ENCODE data around the gene ALOX15B. TPM values are rescaled to one million over a fixed set of nuclear protein-coding genes. Genes with fewer than 3 reads are reported as not detected.
A peak's percentile ranks its signal among the peaks of the same experiment; 100 is the strongest.
"Not testable (repeated sequence)": the region's sequence is repeated elsewhere in the genome, so short reads cannot be mapped to it uniquely, and the experiment has no call there.

Gene ALOX15B
- total RNA-seq, 1 donor from 2014 or later, result not detected

DNA sequence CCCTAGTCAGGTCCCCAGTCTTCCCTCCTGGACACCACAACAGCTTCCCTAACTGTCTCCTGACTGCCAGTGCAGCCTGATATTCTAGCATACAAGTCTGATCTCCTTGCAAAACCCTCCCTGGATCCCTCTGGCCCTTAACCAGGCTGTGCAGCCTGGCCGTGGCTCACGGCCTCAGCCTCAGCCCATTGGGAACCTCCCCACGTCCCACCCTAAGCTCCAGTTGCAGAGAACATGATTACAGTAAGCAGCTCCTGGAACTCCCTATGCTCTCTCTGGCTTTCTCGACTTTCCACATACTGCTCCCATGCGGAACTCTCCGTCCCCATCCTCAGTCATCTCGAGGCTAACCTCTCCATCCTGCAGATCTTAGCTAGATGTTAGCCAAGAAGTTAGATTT, 35.7 kb downstream of the ALOX15B start:
- H3K27me3 Mint-ChIP-seq, result peaks cover 45% of the 10 kb centered on the region
- TF ChIP-seq, protein P1, sequence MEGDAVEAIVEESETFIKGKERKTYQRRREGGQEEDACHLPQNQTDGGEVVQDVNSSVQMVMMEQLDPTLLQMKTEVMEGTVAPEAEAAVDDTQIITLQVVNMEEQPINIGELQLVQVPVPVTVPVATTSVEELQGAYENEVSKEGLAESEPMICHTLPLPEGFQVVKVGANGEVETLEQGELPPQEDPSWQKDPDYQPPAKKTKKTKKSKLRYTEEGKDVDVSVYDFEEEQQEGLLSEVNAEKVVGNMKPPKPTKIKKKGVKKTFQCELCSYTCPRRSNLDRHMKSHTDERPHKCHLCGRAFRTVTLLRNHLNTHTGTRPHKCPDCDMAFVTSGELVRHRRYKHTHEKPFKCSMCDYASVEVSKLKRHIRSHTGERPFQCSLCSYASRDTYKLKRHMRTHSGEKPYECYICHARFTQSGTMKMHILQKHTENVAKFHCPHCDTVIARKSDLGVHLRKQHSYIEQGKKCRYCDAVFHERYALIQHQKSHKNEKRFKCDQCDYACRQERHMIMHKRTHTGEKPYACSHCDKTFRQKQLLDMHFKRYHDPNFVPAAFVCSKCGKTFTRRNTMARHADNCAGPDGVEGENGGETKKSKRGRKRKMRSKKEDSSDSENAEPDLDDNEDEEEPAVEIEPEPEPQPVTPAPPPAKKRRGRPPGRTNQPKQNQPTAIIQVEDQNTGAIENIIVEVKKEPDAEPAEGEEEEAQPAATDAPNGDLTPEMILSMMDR (IDR thresholded peaks at IDR 0.05), result no peak
- peak overlapping the region; percentile 1 for H3K27ac Mint-ChIP-seq
- H3K36me3 Mint-ChIP-seq (ENCODE audit: low read depth), result no peaks in the 10 kb centered on the region
- DNase-seq (no peak), ATAC-seq (ENCODE audit: low read depth) (no peak)
- intact Hi-C loops (cut with micrococcal nuclease), result no loop called here
- H3K4me1 Mint-ChIP-seq, result peaks cover 33% of the 10 kb centered on the region
- CTCF ChIA-PET, result interaction anchor here (0.7 to 8.7 kb wide), 20 partner anchors 9 to 522 kb away, joined by 3 to 112 read pairs (median 4); partner anchors contain the start of genes ALOX12B, ALOXE3 and HES7
- no peaks in the 10 kb centered on the region for H3K9me3 Mint-ChIP-seq
- H3K4me3 Mint-ChIP-seq, result no peak overlapping the region
- POLR2A ChIA-PET, result interaction anchor here (1.1 to 3.0 kb wide), 3 partner anchors 14 to 44 kb away, joined by 4 to 18 read pairs (median 14); partner anchors contain the start of gene ALOXE3

DNA sequence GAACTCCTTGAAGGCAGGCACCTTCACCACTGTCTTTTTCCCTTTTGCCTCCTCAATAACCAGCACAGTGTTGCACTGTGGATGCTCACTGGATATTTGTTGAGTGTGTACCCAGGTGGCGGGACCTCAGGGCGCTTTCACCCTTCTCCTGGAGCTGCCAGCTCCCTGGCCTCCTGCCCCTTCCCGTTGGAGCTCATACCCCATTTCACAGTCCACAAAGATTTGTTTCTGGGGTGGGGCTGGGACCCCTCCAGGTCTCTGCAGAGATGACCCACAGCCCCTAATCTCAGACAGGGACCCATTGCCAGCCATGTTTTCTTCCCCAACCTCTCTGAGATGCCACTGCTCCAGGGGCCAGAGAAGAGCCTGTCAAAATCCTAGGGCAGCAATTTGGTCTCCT, 36.2 kb downstream of the ALOX15B start:
- Mint-ChIP-seq H3K27me3 (peaks cover 45% of the 10 kb centered on the region), H3K9me3 (no peaks in the 10 kb centered on the region), H3K4me3 (no peak overlapping the region), H3K27ac (no peak overlapping the region), H3K36me3 (ENCODE audit: low read depth) (no peaks in the 10 kb centered on the region), H3K4me1 (peaks cover 36% of the 10 kb centered on the region)
- DNase-seq, result no peak
- ChIA-PET CTCF (interaction anchor here (0.7 to 8.7 kb wide), 10 partner anchors 9 to 226 kb away, joined by 3 to 112 read pairs (median 12); partner anchors contain the start of gene ALOXE3), POLR2A (no interaction called here)
- intact Hi-C loops (cut with micrococcal nuclease), result loop anchor here (5.0 kb wide), 1 partner anchor 307 kb away; the partner anchor contains the start of gene RPL26
- no peak for ATAC-seq (ENCODE audit: low read depth)
- TF ChIP-seq, protein P1 (IDR thresholded peaks at IDR 0.05), result no peak

- no peaks in the 10 kb centered on the region for H3K9me3 Mint-ChIP-seq
- intact Hi-C loops (cut with micrococcal nuclease), result loop anchor here (5.0 kb wide), 1 partner anchor 307 kb away; the partner anchor contains the start of gene RPL26
- CTCF ChIA-PET, result interaction anchor here (1.2 to 8.7 kb wide), 7 partner anchors 14 to 225 kb away, joined by 4 to 112 read pairs (median 11); no protein-coding TSS in a partner anchor
- no peak for DNase-seq
- H3K36me3 Mint-ChIP-seq (ENCODE audit: low read depth), result no peaks in the 10 kb centered on the region
- H3K27ac Mint-ChIP-seq, result no peak overlapping the region
- TF ChIP-seq, protein P1 (IDR thresholded peaks at IDR 0.05), result no peak
- H3K4me1 Mint-ChIP-seq, result peaks cover 40% of the 10 kb centered on the region
- H3K4me3 Mint-ChIP-seq, result no peak overlapping the region
- peaks cover 42% of the 10 kb centered on the region for H3K27me3 Mint-ChIP-seq
- POLR2A ChIA-PET, result interaction anchor here (0.8 kb wide), 1 partner anchor 888 kb away, joined by 4 read pairs; no protein-coding TSS in a partner anchor
- no peak for ATAC-seq (ENCODE audit: low read depth)
Measured at GRCh38 chr17:8075574-8076342, 36.9 kb downstream of the ALOX15B start.

- no peak overlapping the region for H3K4me3 Mint-ChIP-seq
- no peaks in the 10 kb centered on the region for H3K9me3 Mint-ChIP-seq
- ATAC-seq (ENCODE audit: low read depth) (no peak), DNase-seq (no peak)
- TF ChIP-seq, protein P1 (IDR thresholded peaks at IDR 0.05), result no peak
- CTCF ChIA-PET, result interaction anchor here (1.1 to 8.7 kb wide), 6 partner anchors 14 to 80 kb away, joined by 3 to 112 read pairs (median 6); no protein-coding TSS in a partner anchor
- H3K27ac Mint-ChIP-seq, result no peak overlapping the region
- intact Hi-C loops (cut with micrococcal nuclease), result loop anchor here (5.0 kb wide), 1 partner anchor 306 kb away; the partner anchor contains the start of gene RPL26
- H3K4me1 Mint-ChIP-seq, result peaks cover 40% of the 10 kb centered on the region
- POLR2A ChIA-PET, result interaction anchor here (0.6 to 0.8 kb wide), 2 partner anchors 612 to 887 kb away, joined by 4 to 6 read pairs; no protein-coding TSS in a partner anchor
- H3K27me3 Mint-ChIP-seq, result peaks cover 33% of the 10 kb centered on the region
- H3K36me3 Mint-ChIP-seq (ENCODE audit: low read depth), result no peaks in the 10 kb centered on the region
Measured at GRCh38 chr17:8076502-8077266, 37.8 kb downstream of the ALOX15B start.

DNA sequence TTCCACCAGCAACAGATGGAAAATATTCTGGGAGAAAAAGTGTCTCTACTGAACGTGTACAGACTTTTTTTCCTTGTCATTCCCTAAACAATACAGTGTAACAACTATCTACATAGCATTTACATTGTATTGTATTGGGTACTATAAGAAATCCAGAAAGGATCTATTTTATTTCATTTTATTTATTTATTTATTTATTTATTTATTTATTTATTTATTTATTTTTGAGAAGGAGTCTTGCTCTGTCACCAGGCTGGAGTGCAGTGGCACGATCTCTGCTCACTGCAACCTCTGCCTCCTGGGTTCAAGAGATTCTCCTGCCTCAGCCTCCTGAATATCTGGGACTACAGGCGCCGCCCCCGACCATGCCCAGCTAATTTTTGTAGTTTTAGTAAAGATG, 39.1 kb downstream of the ALOX15B start:
- not testable (repeated sequence) for H3K27ac Mint-ChIP-seq; H3K36me3 Mint-ChIP-seq (ENCODE audit: low read depth); DNase-seq; H3K4me3 Mint-ChIP-seq; H3K9me3 Mint-ChIP-seq; ATAC-seq (ENCODE audit: low read depth)
- H3K27me3 Mint-ChIP-seq, result peaks cover 25% of the 10 kb centered on the region
- CTCF ChIA-PET, result interaction anchor here (2.0 to 8.7 kb wide), 4 partner anchors 14 to 41 kb away, joined by 17 to 112 read pairs (median 34); partner anchors contain the start of gene ALOXE3
- intact Hi-C loops (cut with micrococcal nuclease), result loop anchor here (2.0 to 5.0 kb wide), 2 partner anchors 17 to 304 kb away; partner anchors contain the start of gene RPL26
- peaks cover 33% of the 10 kb centered on the region for H3K4me1 Mint-ChIP-seq
- POLR2A ChIA-PET, result interaction anchor here (0.6 to 2.4 kb wide), 2 partner anchors 95 to 191 kb away, joined by 4 to 20 read pairs; no protein-coding TSS in a partner anchor
